ENCODE measurements around the gene IL37. TPM values are rescaled to one million over a fixed set of nuclear protein-coding genes. Genes with fewer than 3 reads are reported as not detected.

Gene IL37
- total RNA-seq, 1 experiment from 2014 or later = 2.6 TPM

GRCh38 chr2:112879491-112880041 is 31.4 kb upstream of the IL37 start:
- no peaks in the 10 kb centered on the region for H3K9me2 ChIP-seq (replicated peaks; ENCODE audit: low read length)
- H3K27me3 ChIP-seq (ENCODE audit: low read length) = no peaks in the 10 kb centered on the region
- H3K79me2 ChIP-seq (ENCODE audit: low read length) = no peaks in the 10 kb centered on the region
- H2AFZ ChIP-seq (ENCODE audit: low read length) = no peak overlapping the region
- H3K36me3 ChIP-seq (ENCODE audit: low read depth, low read length) = no peaks in the 10 kb centered on the region
- TF ChIP-seq EZH2 (IDR thresholded peaks at IDR 0.05; ENCODE audit: low read length, unreplicated experiment) (no peak), EZH2phosphoT487 (IDR thresholded peaks at IDR 0.05; ENCODE audit: borderline replicate concordance, low read length) (no peak), CTCF (conservative IDR thresholded peaks at IDR 0.05; ENCODE audit: low read depth, low read length) (no peak)
- no peaks in the 10 kb centered on the region for H3F3A ChIP-seq (ENCODE audit: low read length, unreplicated experiment)
- H3K9ac ChIP-seq (ENCODE audit: low read length) = peak overlapping the region; percentile 85
- H3K27ac ChIP-seq (ENCODE audit: low read length) = peak overlapping the region; percentile 99
- ATAC-seq = no peak; the same call in 1 of the 2 replicates
- peak overlapping the region; percentile 54 for H3K4me2 ChIP-seq (ENCODE audit: low read length)
- ChIA-PET CTCF (no interaction called here), POLR2A (ENCODE audit: unreplicated experiment) (interaction anchor here (0.6 kb wide), 1 partner anchor 148 kb away, joined by 4 read pairs; no protein-coding TSS in a partner anchor)
- DNase-seq = no peak
- peaks cover 44% of the 10 kb centered on the region for H3K4me1 ChIP-seq (ENCODE audit: insufficient read depth, low read length)
- BruUV-seq (replicated peaks) = no TSS peak
- no peaks in the 10 kb centered on the region for H4K20me1 ChIP-seq (ENCODE audit: low read length)
- intact Hi-C loops (cut with micrococcal nuclease) = loop anchor here (1.0 to 2.0 kb wide), 3 partner anchors 10 to 131 kb away; partner anchors contain the start of gene IL1B
- H3K9me3 ChIP-seq (ENCODE audit: low read length) = no peaks in the 10 kb centered on the region
- H3K4me3 ChIP-seq (ENCODE audit: low read length) = no peak overlapping the region

GRCh38 chr2:112880091-112880531 is 30.9 kb upstream of the IL37 start:
- TF ChIP-seq EZH2 (IDR thresholded peaks at IDR 0.05; ENCODE audit: low read length, unreplicated experiment) (no peak), EZH2phosphoT487 (IDR thresholded peaks at IDR 0.05; ENCODE audit: borderline replicate concordance, low read length) (no peak), CTCF (conservative IDR thresholded peaks at IDR 0.05; ENCODE audit: low read depth, low read length) (no peak)
- ATAC-seq (peak; percentile 71), DNase-seq (peak; percentile 72)
- H3F3A ChIP-seq (ENCODE audit: low read length, unreplicated experiment) = no peaks in the 10 kb centered on the region
- peak overlapping the region; percentile 99 for H3K27ac ChIP-seq (ENCODE audit: low read length)
- no peak overlapping the region for H2AFZ ChIP-seq (ENCODE audit: low read length)
- intact Hi-C loops (cut with micrococcal nuclease) = loop anchor here (1.0 to 2.0 kb wide), 3 partner anchors 11 to 131 kb away; partner anchors contain the start of gene IL1B
- no peaks in the 10 kb centered on the region for H3K9me3 ChIP-seq (ENCODE audit: low read length)
- peak overlapping the region; percentile 85 for H3K9ac ChIP-seq (ENCODE audit: low read length)
- ChIA-PET POLR2A (ENCODE audit: unreplicated experiment) (interaction anchor here (0.6 kb wide), 1 partner anchor 148 kb away, joined by 4 read pairs; no protein-coding TSS in a partner anchor), CTCF (no interaction called here)
- H4K20me1 ChIP-seq (ENCODE audit: low read length) = no peaks in the 10 kb centered on the region
- no peaks in the 10 kb centered on the region for H3K9me2 ChIP-seq (replicated peaks; ENCODE audit: low read length)
- peaks cover 46% of the 10 kb centered on the region for H3K4me1 ChIP-seq (ENCODE audit: insufficient read depth, low read length)
- no peaks in the 10 kb centered on the region for H3K36me3 ChIP-seq (ENCODE audit: low read depth, low read length)
- H3K4me3 ChIP-seq (ENCODE audit: low read length) = no peak overlapping the region
- BruUV-seq (replicated peaks) = no TSS peak
- H3K4me2 ChIP-seq (ENCODE audit: low read length) = peak overlapping the region; percentile 54
- no peaks in the 10 kb centered on the region for H3K79me2 ChIP-seq (ENCODE audit: low read length)
- no peaks in the 10 kb centered on the region for H3K27me3 ChIP-seq (ENCODE audit: low read length)

DNA sequence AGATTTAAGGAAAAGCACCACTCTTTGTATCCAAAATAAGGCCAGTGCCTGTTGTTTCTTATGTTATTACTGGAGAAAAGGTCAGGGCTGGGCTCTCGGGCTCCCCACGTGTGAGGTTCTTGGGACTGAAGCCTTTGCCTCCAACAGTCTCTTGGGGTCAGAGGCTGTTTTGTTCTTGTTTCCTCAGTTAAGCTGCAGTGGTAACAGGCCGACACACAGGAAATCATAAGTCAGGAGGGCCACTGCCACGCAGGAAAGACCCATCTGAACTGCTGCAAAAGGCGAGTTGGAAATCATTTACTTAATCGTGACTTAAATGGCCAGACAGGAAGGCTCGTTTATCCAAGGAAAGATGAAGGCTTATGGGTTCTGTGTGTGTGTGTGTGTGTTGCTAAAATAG is 30.3 kb upstream of the IL37 start:
- Histone ChIP-seq H3K4me3 (ENCODE audit: low read length) (no peak overlapping the region), H4K20me1 (ENCODE audit: low read length) (no peaks in the 10 kb centered on the region), H3K79me2 (ENCODE audit: low read length) (no peaks in the 10 kb centered on the region), H2AFZ (ENCODE audit: low read length) (no peak overlapping the region), H3K9me3 (ENCODE audit: low read length) (no peaks in the 10 kb centered on the region), H3K4me2 (ENCODE audit: low read length) (peak overlapping the region; percentile 54), H3K4me1 (ENCODE audit: insufficient read depth, low read length) (peaks cover 52% of the 10 kb centered on the region), H3K27ac (ENCODE audit: low read length) (peak overlapping the region; percentile 99), H3K9ac (ENCODE audit: low read length) (peak overlapping the region; percentile 85), H3F3A (ENCODE audit: low read length, unreplicated experiment) (no peaks in the 10 kb centered on the region), H3K9me2 (replicated peaks; ENCODE audit: low read length) (no peaks in the 10 kb centered on the region), H3K27me3 (ENCODE audit: low read length) (no peaks in the 10 kb centered on the region), H3K36me3 (ENCODE audit: low read depth, low read length) (no peaks in the 10 kb centered on the region)
- intact Hi-C loops (cut with micrococcal nuclease) = loop anchor here (1.0 to 2.0 kb wide), 4 partner anchors 11 to 132 kb away; partner anchors contain the start of gene IL1B
- no peak for DNase-seq
- ATAC-seq = no peak
- POLR2A ChIA-PET (ENCODE audit: unreplicated experiment) = no interaction called here
- TF ChIP-seq EZH2 (IDR thresholded peaks at IDR 0.05; ENCODE audit: low read length, unreplicated experiment) (no peak), EZH2phosphoT487 (IDR thresholded peaks at IDR 0.05; ENCODE audit: borderline replicate concordance, low read length) (no peak), CTCF (conservative IDR thresholded peaks at IDR 0.05; ENCODE audit: low read depth, low read length) (no peak)
- no TSS peak for BruUV-seq (replicated peaks)
- CTCF ChIA-PET = no interaction called here

Measured in PC-3 (cell line).